GM12892 (cell line): ENCODE measurements around the gene SLC2A2.

Experiments
- POLR2A ChIP-seq: IDR thresholded peaks from 2 replicates; pipeline ENCODE4 v1.6.1; 2011; ENCODE audit warnings: low read depth, low read length, control low read depth
- TAF1 ChIP-seq: IDR thresholded peaks from 2 replicates; pipeline ENCODE4 v1.6.1; 2011; ENCODE audit warnings: low read depth, mild to moderate bottlenecking, control low read depth, low read length, borderline replicate concordance

- TF ChIP-seq POLR2A (no peak), TAF1 (no peak)
Observed at GRCh38 chr3:170982733-170983132, 43.8 kb downstream of the SLC2A2 start.
